Heart left ventricle (tissue), 16 donors: Measurements from ENCODE around the gene DIS3L2. TPM values are rescaled to one million over a fixed set of nuclear protein-coding genes. Genes with fewer than 3 reads are reported as not detected.
"Not testable (repeated sequence)": the region's sequence is repeated elsewhere in the genome, so short reads cannot be mapped to it uniquely, and the experiment has no call there.

Experiments
- ATAC-seq, 4 donors: fragments of 200-7000 bp; cut with Tn5 transposase; one replicate each; pipeline ENCODE4 v1.9.1; 2020 to 2022; ENCODE audit warnings: moderate library complexity in 4 of 4, mild to moderate bottlenecking in 3 of 4, moderate number of reproducible peaks in 1 of 4
- DNase-seq, 5 donors: peaks; one replicate each; pipeline ENCODE4 v3.0.0-alpha.2; 2020
- H3K27ac ChIP-seq, 12 donors: fragments of 200-600 bp; sonication (generic) in 4 of 12; one replicate each; pipeline versions ENCODE4 v1.5.0 to v1.8.0; 2016 to 2022; ENCODE audit warnings: mild to moderate bottlenecking in 2 of 12
- H3K27me3 ChIP-seq, 9 donors: fragments of 200-600 bp; sonication (generic) in 2 of 9; one replicate each; pipeline versions ENCODE4 v1.5.1 to v1.8.0; 2016 to 2022; ENCODE audit warnings: mild to moderate bottlenecking in 3 of 9
- H3K36me3 ChIP-seq, 9 donors: fragments of 200-600 bp; sonication (generic) in 2 of 9; one replicate each; pipeline versions ENCODE4 v1.5.0 to v1.8.0; 2018 to 2022; ENCODE audit warnings: mild to moderate bottlenecking in 2 of 9
- H3K4me1 ChIP-seq, 12 donors: fragments of 200-600 bp; sonication (generic) in 4 of 12; one replicate each; pipeline versions ENCODE4 v1.5.0 to v1.8.0; 2016 to 2022; ENCODE audit warnings: mild to moderate bottlenecking in 3 of 12
- H3K4me3 ChIP-seq, 12 donors: fragments of 200-600 bp; sonication (generic) in 4 of 12; one replicate each; pipeline versions ENCODE4 v1.5.0 to v1.8.0; 2017 to 2022; ENCODE audit warnings: mild to moderate bottlenecking in 9 of 12, moderate library complexity in 4 of 12
- H3K9me3 ChIP-seq, 12 donors: fragments of 200-600 bp; sonication (generic) in 4 of 12; one replicate each; pipeline versions ENCODE4 v1.5.0 to v1.8.0; 2016 to 2022; ENCODE audit warnings: mild to moderate bottlenecking in 1 of 12
- CTCF ChIP-seq, 12 donors: fragments of 200-600 bp; sonication (generic) in 4 of 12; IDR thresholded peaks; one replicate each; pipeline versions ENCODE4 v1.5.0 to v1.8.0; 2018 to 2022; ENCODE audit warnings: antibody characterized with exemption in 12 of 12, mild to moderate bottlenecking in 5 of 12
- POLR2A ChIP-seq, 2 donors: fragments of 450-650 bp; IDR thresholded peaks; one replicate each; pipeline ENCODE4 v1.6.1; 2017; ENCODE audit warnings: antibody characterized with exemption in 2 of 2, mild to moderate bottlenecking in 2 of 2, moderate library complexity in 2 of 2
- WGBS, 4 donors: extraction: QIAGEN DNeasy Blood & Tissue Kit in 2 of 4; methylation state at CpG; one replicate each; pipeline versions ENCODE4 v1.1.5 to v1.1.7; 2013 to 2018; 5-methylcytosine and 5-hydroxymethylcytosine counted together
- intact Hi-C, 10 donors: fragments of 100-400 bp; cut with DNase I; formaldehyde crosslinking; loops; one replicate each; pipeline versions ENCODE4 v1.11.1 to v1.14.2; 2022
- polyA plus RNA-seq, 2 donors: library from polyadenylated mRNA; stranded (reverse); fragments of 200-250 nt; gene quantifications; one replicate each; pipeline ENCODE4 v1.2.3, GENCODE V29; 2013
- total RNA-seq, 9 donors: library from RNA; depleted of rRNA in 2 of 9; stranded (reverse); fragments of >200 nt in 2 of 9; fragmentation: NEBNext Ultra II Directional in 3 of 9; extraction: Animal tissue kit (Norgen Biotek cat#: 25700) in 3 of 9; gene quantifications; one replicate each; pipeline versions ENCODE4 v1.1.0 to v1.2.4, GENCODE V29; 2016 to 2023
- donor health status: ischemic (EF 13 %, LVEDD 7.1; RV severe dilation, severe dysfunction).
- donor health status: healthy with polysubstance abuse.
- donor health status: DM: no; HTN: yes; CAD: no.
- donor health status: DM: no; HTN: no; CAD: no.
- donor health status: ischemic (EF 25% LVEDD 6.9; RV normal size, moderate dysfunction).
- donor health status: ischemic (EF 25% LVEDD 5.7; RV mildly dilated, moderate dysfunction).
- donor health status: healthy.
- donor health status: DM: yes; HTN: yes; CAD: no.
- donor health status: ischemic (EF 35%, LVEDD 5.7; RV mildly dilated, moderate dysfunction).
- donor health status: nonischemic (EF 11% LVEDD 7.7; RV severe dilation, severe dysfunction).
- donor health status: DM: yes; HTN: yes; CAD: no.
- donor health status: PGD.
- donor health status: ischemic (EF 29% LVEDD 5.4; RV normal size, mild dysfunction).
- donor health status: nonischemic (EF 23%, LVEDD 6.1; RV moderate dilation, normal function).

The DIS3L2 gene
- total and polyA plus RNA-seq, 11 donors: 12.4 to 27.3 (median 21.8) TPM

GRCh38 chr2:232321817-232322559, 360.5 kb downstream of the DIS3L2 start:
- 92 to 97% (median 95%) methylated on average over 7 to 9 of the region's 9 CpGs for WGBS, 4 donors
- no peaks in the 10 kb centered on the region for H3K9me3 ChIP-seq
- ATAC-seq: no peak

GRCh38 chr2:232322560-232323327, 361.2 kb downstream of the DIS3L2 start:
- TF ChIP-seq CTCF (IDR thresholded peaks at IDR 0.05) (no peak), POLR2A (IDR thresholded peaks at IDR 0.05) (no peak)
- WGBS, 4 donors: 91 to 95% (median 93%) methylated on average over 15 to 18 of the region's 18 CpGs
- H3K9me3 ChIP-seq: no peaks in the 10 kb centered on the region
- intact Hi-C loops: loop anchor here in 4 of 10 donors (5.0 to 10.0 kb wide), 2 partner anchors 178 to 180 kb away; no protein-coding TSS in a partner anchor
- no peaks in the 10 kb centered on the region for H3K36me3 ChIP-seq
- H3K27ac ChIP-seq: no peak overlapping the region
- no peak for DNase-seq
- H3K4me3 ChIP-seq: no peak overlapping the region
- no peak for ATAC-seq
- H3K27me3 ChIP-seq: no peaks in the 10 kb centered on the region
- H3K4me1 ChIP-seq: peaks cover 0 to 21% (median 0%) of the 10 kb centered on the region in 12 donors

More at GRCh38 chr2:232321817-232322559, 360.5 kb downstream of the DIS3L2 start:
- Histone ChIP-seq H3K36me3 (no peaks in the 10 kb centered on the region), H3K27me3 (no peaks in the 10 kb centered on the region), H3K4me3 (no peak overlapping the region), H3K4me1 (peaks cover 0 to 28% (median 3%) of the 10 kb centered on the region in 12 donors), H3K27ac (no peak overlapping the region)
- DNase-seq: no peak
- TF ChIP-seq CTCF (IDR thresholded peaks at IDR 0.05) (no peak), POLR2A (IDR thresholded peaks at IDR 0.05) (no peak)
- intact Hi-C loops: loop anchor here in 4 of 10 donors (5.0 to 10.0 kb wide), 2 partner anchors 177 to 180 kb away; no protein-coding TSS in a partner anchor

GRCh38 chr2:232323328-232323650, 361.8 kb downstream of the DIS3L2 start:
- intact Hi-C loops: loop anchor here in 4 of 10 donors (5.0 to 10.0 kb wide), 2 partner anchors 178 to 181 kb away; no protein-coding TSS in a partner anchor
- no peak for TF ChIP-seq POLR2A (IDR thresholded peaks at IDR 0.05)
- TF ChIP-seq CTCF (IDR thresholded peaks at IDR 0.05): no peak
- no peak for ATAC-seq
- no peak for DNase-seq
- H3K27me3 ChIP-seq: no peaks in the 10 kb centered on the region
- 90 to 100% (median 96%) methylated on average over 3 to 4 of the region's 4 CpGs for WGBS, 4 donors
- H3K9me3 ChIP-seq: no peaks in the 10 kb centered on the region
- no peak overlapping the region for H3K4me3 ChIP-seq
- H3K4me1 ChIP-seq: peaks cover 0 to 16% (median 0%) of the 10 kb centered on the region in 12 donors
- no peak overlapping the region for H3K27ac ChIP-seq
- H3K36me3 ChIP-seq: no peaks in the 10 kb centered on the region

- not testable (repeated sequence) for H3K9me3 ChIP-seq, H3K36me3 ChIP-seq, H3K27ac ChIP-seq, ATAC-seq, DNase-seq, H3K4me3 ChIP-seq, H3K27me3 ChIP-seq
- 81 to 97% (median 90%) methylated on average over 4 to 6 of the region's 6 CpGs for WGBS, 4 donors
- H3K4me1 ChIP-seq: peaks cover 0 to 13% (median 0%) of the 10 kb centered on the region in 12 donors
- intact Hi-C loops: loop anchor here in 4 of 10 donors (5.0 to 10.0 kb wide), 2 partner anchors 179 to 182 kb away; no protein-coding TSS in a partner anchor
Measured at GRCh38 chr2:232323967-232324366, 362.5 kb downstream of the DIS3L2 start.
